Omental fat pad (tissue), 4 donors: ENCODE results near the gene ADGRD1. TPM values are rescaled to one million over a fixed set of nuclear protein-coding genes. Genes with fewer than 3 reads are reported as not detected.

Experiments
- ATAC-seq: fragments of 150-250 bp; one replicate; pipeline ENCODE4 v1.9.1; 2016; ENCODE audit warnings: mild to moderate bottlenecking, moderate library complexity; ENCODE audit not compliant: low FRiP score
- DNase-seq: peaks from one replicate; pipeline ENCODE4 v3.0.0-alpha.2; 2019; ENCODE audit warnings: low spot score
- total RNA-seq, 4 donors: library from RNA; depleted of rRNA; stranded (reverse); fragments of >200 nt; gene quantifications; one replicate each; pipeline ENCODE4 v1.1.0, GENCODE V29; 2016
- TF ChIP-seq, protein P1 (sequence below), 3 donors: fragments of 450-650 bp; IDR thresholded peaks; one replicate each; pipeline ENCODE4 v1.5.1; 2016 to 2017; ENCODE audit warnings: antibody characterized with exemption in 3 of 3, mild to moderate bottlenecking in 3 of 3, moderate library complexity in 2 of 3

ADGRD1 gene
- total RNA-seq, 4 donors from 2014 or later = 34.3 to 98.6 (median 52.4) TPM

DNA sequence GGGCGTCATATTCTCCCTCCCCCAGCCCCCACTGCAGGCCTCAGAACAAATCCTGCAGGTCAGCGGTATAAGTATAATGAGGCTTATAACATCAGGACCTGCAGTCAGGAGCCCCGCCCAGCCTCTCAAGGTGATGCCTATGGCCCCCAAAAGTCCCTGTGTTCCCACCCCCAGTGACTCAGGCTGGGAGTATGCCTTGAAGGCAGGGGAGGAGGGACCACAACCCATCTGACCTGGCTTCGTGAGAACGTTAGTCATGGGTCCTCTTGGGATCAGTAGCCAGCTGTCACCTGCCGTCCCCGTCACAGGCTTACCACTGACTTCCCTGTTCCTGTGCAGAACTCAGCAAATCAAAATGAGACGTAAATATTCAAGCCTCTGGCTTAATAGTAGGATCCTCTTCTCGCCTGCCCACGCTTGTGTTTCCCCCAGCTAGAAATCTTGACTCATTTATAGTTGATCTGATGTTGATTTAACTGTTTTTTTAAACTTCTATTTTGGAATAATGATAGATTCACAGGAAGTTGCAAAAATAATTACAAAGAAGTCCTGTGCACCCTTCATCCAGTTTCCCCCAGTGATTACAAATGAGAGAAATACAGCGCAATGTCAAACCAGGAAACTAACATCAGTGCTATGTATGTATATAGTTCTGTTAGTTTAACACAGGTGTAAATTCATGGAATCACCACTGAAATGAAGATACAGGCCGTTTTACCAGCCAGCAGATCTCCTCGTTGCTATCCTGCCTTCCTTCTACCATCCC lies 107.5 kb downstream of the ADGRD1 start:
- DNase-seq (no peak), ATAC-seq (no peak)
- TF ChIP-seq, protein P1, sequence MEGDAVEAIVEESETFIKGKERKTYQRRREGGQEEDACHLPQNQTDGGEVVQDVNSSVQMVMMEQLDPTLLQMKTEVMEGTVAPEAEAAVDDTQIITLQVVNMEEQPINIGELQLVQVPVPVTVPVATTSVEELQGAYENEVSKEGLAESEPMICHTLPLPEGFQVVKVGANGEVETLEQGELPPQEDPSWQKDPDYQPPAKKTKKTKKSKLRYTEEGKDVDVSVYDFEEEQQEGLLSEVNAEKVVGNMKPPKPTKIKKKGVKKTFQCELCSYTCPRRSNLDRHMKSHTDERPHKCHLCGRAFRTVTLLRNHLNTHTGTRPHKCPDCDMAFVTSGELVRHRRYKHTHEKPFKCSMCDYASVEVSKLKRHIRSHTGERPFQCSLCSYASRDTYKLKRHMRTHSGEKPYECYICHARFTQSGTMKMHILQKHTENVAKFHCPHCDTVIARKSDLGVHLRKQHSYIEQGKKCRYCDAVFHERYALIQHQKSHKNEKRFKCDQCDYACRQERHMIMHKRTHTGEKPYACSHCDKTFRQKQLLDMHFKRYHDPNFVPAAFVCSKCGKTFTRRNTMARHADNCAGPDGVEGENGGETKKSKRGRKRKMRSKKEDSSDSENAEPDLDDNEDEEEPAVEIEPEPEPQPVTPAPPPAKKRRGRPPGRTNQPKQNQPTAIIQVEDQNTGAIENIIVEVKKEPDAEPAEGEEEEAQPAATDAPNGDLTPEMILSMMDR (IDR thresholded peaks at IDR 0.05) = no peak

GRCh38 chr12:131063413-131063812 lies 109.7 kb downstream of the ADGRD1 start:
- TF ChIP-seq, protein P1 (IDR thresholded peaks at IDR 0.05) = no peak
- no peak for ATAC-seq

GRCh38 chr12:131063960-131064359 lies 110.3 kb downstream of the ADGRD1 start:
- ATAC-seq (no peak), DNase-seq (no peak)
- TF ChIP-seq, protein P1 (IDR thresholded peaks at IDR 0.05) = no peak

More at GRCh38 chr12:131063413-131063812, 109.7 kb downstream of the ADGRD1 start:
- DNase-seq = no peak

DNA sequence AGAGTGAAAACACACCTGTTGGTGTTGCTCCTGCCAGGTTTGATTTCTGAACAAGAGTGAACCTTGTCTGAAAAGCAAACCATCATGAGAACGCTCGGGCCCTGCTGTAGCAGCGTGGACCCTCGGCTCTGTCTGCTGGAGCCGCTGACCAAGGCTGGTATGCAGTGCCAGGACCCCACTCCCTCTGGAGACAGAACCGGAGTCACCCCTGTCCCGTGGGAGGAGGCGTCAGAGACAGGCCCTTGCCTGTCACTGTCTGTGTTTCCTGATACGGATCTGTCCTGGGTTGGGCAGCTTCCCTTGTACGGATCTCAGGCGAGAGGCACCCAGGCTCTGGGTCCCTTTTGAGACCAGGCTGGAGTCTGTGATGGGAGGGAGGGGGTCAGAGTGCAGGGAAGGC lies 111.6 kb downstream of the ADGRD1 start:
- DNase-seq (no peak), ATAC-seq (no peak)
- TF ChIP-seq, protein P1 (IDR thresholded peaks at IDR 0.05) = no peak

DNA sequence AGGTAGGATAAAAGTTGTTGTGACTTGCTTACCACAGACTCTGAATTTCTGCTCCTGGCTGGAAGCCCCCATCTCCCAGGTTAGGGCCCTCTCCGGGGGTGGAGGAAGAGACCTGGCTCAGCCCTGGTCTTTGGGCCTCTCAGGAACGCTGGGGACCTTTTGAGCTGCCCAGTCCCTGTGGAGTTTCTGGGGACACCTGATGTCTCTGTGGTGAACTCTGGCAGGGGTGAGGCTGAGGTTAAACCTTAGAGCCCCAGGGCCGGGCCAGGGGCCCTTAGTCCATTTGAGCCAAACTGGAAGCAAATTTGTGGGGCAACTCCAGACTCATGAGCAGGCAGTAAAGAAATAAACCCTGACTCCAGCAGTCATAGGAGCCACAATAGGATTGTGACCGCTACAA lies 112.1 kb downstream of the ADGRD1 start:
- TF ChIP-seq, protein P1 (IDR thresholded peaks at IDR 0.05) = no peak
- ATAC-seq = no peak
- DNase-seq = no peak

DNA sequence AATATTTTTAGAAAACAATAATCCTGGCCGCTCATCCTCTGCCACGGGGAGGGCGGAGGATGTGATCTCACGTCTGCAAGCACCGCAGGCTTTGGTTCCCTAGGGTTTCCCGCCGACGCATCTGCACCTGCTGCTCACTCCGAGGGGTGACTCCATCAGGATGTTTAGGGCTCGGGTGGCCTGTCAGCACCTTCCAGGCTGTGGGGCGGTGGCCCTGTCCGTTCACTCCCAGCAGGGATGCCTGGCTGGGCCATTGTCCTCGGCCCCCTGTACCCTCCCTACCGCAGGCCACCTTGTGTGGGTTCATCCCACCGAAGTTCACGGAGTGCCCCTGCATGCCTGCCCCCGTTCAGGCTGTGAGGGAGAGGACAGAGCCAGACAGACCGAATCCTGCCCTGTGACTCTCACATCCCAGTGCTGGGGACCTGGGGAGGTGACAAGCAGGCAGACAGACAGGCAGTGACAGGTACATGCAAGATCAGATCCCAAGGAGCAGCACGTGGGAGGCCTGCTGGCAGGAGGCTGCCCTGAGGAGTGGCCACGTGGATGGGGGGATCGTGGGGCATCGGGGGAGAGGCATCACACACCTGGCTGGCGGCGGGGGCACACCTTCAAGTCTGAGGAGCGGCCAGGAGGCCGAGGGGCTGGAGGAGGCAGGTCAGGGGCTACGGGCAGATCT lies 112.6 kb downstream of the ADGRD1 start:
- ATAC-seq (no peak), DNase-seq (no peak)
- TF ChIP-seq, protein P1 (IDR thresholded peaks at IDR 0.05) = no peak
